ENCODE data around the gene KIAA1586.

DNA sequence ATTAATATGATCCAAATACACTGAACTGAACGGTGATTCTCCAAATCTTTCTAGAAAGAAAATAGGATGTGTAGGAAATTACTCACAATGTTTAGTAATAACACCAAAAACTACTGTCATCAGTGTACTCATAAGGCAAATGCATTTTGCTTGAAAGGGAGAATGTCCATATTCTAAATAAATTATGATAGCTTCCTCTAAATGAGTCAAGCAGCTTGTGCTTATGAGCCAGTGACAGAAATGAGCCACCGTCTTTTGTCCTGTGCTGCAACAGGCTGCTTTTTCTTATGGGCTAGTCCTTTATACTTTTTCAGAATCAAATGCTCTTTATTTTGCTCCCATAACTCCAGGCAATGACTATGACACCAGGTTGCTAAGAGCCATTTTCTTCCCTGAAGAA is 39.0 kb downstream of the KIAA1586 start:
- TF ChIP-seq, protein P1, sequence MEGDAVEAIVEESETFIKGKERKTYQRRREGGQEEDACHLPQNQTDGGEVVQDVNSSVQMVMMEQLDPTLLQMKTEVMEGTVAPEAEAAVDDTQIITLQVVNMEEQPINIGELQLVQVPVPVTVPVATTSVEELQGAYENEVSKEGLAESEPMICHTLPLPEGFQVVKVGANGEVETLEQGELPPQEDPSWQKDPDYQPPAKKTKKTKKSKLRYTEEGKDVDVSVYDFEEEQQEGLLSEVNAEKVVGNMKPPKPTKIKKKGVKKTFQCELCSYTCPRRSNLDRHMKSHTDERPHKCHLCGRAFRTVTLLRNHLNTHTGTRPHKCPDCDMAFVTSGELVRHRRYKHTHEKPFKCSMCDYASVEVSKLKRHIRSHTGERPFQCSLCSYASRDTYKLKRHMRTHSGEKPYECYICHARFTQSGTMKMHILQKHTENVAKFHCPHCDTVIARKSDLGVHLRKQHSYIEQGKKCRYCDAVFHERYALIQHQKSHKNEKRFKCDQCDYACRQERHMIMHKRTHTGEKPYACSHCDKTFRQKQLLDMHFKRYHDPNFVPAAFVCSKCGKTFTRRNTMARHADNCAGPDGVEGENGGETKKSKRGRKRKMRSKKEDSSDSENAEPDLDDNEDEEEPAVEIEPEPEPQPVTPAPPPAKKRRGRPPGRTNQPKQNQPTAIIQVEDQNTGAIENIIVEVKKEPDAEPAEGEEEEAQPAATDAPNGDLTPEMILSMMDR (IDR thresholded peaks at IDR 0.05; ENCODE audit: poor library complexity): no peak
- no peak for TF ChIP-seq EZH2 (IDR thresholded peaks at IDR 0.05; ENCODE audit: borderline replicate concordance)
